IPS-11a (cell line): ENCODE data around the gene CPA3.

Experiments
- H3K4me3 ChIP-seq: one replicate; pipeline ENCODE4 v1.5.1; 2013; ENCODE audit warnings: low read depth, low read length, control low read depth

The CPA3 gene, protein sequence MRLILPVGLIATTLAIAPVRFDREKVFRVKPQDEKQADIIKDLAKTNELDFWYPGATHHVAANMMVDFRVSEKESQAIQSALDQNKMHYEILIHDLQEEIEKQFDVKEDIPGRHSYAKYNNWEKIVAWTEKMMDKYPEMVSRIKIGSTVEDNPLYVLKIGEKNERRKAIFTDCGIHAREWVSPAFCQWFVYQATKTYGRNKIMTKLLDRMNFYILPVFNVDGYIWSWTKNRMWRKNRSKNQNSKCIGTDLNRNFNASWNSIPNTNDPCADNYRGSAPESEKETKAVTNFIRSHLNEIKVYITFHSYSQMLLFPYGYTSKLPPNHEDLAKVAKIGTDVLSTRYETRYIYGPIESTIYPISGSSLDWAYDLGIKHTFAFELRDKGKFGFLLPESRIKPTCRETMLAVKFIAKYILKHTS

DNA sequence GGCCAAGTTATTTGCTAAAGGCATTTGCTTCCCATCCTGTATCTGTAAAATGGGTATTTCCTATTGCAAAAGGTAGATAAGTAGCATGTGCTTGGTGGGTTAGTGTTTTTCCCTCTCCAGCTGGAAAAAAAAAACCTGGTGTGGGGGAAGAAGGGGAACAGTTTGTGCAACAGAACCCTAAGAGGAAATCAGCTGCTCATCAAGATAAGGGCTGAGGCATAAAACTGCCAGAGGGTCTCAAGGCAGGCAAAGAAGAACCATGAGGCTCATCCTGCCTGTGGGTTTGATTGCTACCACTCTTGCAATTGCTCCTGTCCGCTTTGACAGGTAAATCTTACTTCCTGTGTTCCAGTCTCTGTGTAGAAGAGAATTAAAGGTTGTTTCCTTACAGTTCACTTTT, at the start of gene CPA3:
Gene CPA3, plus strand, starts transcription at position 248 of the 400 bp plus-strand sequence. Its CDS starts 12 bp downstream, at position 260.
- H3K4me3 ChIP-seq: no peak within 1 kb of the TSS

DNA sequence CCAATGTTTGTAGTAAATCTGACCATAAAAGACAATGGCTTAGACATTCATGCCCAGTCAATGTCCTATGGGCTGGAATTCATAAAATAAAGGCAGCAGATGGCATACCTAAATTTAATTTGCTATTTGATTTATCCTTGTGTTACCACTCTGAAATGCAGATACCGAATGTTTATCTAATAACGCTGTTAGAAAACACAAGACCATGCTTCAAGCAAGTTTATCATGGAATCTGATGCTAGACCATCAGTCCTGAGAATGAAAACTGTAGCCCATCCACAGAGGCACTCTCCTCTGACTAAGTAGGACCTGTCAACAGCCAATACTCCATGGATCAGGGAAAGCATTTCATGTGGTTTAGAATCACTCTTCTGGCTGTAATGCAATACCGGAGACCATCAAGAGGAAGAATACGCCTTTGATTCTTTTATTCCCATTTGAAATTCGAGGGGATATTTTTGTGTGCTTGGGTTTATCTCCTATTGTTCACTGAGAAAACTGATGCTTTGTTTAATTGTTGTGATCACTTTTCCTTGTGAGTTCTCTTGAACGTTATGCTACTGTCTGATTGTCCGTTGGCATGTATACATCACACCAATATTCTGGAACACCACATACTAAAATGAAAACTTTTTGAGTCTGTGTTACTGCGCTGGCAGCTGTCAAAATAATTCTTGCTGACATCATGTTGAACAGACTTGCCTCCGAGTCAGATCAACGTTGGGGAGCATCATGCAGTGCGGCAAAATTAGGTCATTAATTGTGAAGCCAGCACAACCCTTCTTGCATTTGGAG, 49.6 kb upstream of the CPA3 start:
- no peak overlapping the region for H3K4me3 ChIP-seq

DNA sequence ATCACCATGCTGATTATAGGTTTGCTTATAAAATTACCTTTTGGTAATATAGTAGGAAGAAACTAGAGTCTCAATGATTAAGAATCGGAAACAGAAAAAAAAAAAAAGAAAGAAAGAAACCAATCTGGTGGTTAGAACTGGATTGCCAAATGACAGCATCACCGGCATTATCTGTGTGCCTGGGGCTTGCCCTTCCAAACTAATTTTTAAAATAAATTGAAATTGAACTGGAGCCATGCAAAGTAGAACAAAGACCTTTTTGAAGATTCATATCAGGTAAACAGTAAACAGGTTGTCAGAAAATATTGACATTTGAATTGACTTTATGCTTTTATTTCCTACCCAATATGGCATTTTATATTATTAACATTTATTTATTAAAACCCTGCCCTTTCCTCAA, 48.7 kb upstream of the CPA3 start:
- no peak overlapping the region for H3K4me3 ChIP-seq

DNA sequence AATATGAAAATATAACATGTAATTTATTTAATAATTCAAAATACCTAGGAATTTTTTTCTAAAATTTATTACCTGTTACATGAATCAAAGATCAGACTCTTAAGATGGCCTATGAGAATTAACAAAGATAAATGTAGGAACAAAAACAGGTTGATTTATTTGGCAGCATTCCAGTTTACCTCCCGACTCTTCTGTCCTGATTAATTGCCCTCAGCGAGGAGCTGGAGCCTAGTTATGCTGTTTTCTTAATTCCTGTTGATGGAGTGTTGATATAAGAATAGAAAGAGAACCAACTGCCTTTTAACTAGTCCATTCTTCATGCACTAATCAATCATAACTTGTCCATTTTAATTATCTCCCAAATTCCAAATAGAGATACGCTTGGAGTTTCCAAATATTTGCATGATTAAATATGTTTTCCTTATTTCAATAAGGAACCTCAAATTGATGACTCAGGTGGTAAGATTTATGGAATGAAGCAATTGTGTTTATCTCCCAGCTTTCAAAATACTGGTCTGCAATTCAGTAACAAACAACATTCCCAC, 48.0 kb upstream of the CPA3 start:
- H3K4me3 ChIP-seq: no peak overlapping the region

DNA sequence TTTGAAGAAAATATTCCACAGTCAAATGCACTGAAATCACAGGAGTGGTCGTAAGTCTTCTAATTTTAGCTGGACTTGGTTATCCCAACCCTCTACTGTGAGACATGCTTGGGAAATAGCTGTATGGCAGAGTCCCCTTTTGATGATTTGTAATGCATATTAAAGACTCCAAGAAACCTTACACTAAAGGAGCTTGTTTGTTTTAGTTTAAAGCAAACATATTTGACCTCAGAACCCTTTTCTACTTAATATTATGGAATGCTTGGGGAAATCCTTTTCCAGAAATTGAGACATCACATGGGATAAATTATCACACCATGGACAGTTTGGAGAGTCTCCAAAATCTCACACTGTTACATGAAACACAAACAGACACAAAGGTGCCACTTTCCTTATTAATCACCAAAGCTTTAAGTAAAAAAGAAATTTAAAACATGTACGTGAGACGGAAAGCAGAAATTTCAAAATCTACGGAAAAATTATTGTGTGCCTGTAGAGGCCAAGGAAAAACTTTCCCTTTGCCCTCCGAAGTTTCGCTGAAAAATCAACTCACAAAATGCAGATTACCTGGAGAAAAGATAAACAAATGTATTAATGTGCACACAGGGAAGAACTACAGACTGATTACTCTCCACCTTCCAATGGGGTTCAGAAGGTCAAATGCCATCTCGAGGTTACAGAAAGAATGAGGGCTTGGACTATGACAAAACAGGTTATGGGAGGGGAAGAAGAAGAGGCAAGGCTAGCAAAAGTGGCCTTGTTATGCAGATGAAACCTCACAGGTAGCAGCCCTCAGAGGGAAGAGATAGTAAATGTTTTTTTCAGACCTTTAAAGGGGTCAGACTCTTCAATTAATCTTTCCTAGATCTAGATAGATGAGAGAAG, 44.5 kb upstream of the CPA3 start:
- no peak overlapping the region for H3K4me3 ChIP-seq

DNA sequence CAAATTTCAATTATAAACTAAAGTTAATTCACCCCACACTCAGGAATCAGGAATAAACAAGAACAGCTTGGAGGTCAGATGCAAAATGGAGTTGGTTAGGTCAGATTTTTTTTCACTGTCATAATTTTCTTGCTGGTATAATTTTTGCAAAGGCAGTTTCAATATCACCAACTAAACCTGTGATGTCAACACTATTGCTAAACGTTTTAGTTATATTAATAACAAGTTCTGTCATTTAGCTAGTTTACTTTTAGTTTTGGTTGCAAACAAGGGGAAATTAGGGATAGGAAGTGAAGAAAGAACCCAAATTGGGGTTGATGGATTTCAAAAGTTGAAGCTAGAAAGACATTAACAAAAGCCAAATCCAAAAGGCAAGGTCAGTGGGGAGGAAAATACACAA, 42.1 kb upstream of the CPA3 start:
- H3K4me3 ChIP-seq: no peak overlapping the region

DNA sequence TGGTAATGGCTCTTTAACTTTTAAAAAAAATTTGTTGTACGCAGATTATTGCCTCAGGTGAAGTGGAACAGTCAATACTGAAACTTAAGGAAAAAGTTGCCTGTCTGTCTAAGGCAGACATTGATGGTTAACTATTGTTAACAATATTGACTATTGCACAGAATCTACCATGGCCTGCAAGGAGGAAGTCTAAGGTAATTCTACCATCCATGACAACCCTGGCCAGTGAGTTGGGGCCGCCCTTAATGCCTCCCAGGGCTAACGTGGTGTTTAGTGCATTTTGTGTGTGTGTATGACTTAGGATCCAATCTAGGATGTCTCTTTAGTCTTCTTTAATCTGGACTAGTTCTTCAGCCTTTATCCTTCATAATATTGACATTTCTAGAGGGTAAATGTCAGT, 39.6 kb upstream of the CPA3 start:
- no peak overlapping the region for H3K4me3 ChIP-seq

DNA sequence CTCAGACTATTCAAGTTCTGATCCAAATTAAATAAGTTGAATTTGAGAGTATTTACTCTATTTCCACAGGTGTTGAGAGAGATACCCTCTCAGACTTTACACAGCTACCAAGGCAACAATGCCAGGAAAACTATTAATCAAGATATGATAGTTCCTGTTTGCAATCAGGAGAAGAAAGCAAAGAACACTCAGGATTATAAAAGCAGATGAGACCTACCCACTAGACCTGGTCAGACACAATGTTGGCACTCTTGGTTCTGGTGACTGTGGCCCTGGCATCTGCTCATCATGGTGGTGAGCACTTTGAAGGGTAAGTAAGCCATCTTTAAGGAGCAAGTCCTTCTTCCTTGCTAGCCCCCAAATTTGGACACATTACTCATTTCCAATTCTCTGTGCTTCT, 37.5 kb upstream of the CPA3 start, which contains the start of gene CPB1:
Gene CPB1, plus strand, starts transcription at position 227 of the 400 bp plus-strand sequence. Its CDS starts 13 bp downstream, at position 240.
- H3K4me3 ChIP-seq: no peak within 1 kb of the TSS

DNA sequence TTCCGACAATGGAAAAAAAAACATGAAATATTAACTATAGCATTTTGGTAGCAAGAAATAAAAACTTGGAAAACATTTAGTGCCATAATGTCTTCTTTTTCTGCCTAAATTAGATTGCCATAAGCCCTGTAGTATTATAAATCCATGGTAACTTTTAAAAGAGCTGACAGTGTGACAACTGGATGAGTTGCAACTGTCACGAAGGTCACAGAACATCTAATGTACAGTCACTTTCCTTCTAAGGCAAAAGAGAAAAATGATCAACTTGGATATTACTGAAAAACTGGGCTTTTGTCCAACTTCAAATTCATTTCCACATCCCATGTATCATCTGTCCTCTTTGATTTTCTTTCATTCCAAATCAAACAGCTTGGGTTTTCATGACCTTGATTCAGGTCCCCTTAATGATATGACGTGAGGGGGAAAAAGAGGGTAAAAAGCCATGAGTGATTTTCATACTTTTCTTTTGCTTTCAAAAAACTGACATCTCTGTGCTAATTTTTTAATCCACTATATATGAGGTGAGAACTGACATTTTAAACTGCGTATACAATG, 36.9 kb upstream of the CPA3 start:
- no peak overlapping the region for H3K4me3 ChIP-seq

DNA sequence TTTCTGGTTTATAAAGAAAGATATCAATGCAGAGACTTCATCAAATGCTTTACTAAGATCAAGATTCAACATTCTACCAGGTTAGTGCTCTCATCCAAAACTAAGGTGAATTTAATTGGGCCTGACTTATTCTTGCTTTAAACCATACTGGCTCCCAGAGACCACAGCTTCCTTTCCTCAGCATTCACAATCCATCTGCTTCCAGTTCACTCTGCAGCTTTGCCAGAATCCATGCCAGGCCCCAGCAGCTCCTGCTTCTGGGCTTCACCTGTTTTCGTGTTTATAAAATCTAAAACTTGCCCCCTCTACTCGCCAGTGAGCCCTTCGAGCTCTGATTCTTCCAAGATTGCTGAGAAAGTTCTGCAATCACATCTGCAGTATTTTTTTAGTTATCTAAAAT, 35.2 kb upstream of the CPA3 start:
- no peak overlapping the region for H3K4me3 ChIP-seq

DNA sequence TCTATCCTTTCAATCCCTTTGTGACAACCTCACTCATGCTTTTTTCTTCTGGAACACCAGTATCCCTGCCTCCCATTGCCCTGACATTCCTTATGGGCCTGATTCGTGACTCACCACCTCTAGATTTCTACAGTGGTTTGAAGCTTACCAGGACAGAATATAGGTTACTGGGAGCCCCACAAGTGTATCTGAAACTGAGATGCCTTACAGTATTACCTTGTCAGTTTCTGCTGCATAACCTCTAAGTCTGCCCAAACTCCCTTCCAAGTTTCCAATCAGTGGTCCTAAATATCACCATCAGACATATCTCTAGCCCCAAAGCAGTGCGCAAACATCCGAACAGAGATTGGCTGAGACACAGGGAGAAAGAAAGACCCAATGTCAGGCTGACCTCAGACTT, 31.9 kb upstream of the CPA3 start:
- no peak overlapping the region for H3K4me3 ChIP-seq

DNA sequence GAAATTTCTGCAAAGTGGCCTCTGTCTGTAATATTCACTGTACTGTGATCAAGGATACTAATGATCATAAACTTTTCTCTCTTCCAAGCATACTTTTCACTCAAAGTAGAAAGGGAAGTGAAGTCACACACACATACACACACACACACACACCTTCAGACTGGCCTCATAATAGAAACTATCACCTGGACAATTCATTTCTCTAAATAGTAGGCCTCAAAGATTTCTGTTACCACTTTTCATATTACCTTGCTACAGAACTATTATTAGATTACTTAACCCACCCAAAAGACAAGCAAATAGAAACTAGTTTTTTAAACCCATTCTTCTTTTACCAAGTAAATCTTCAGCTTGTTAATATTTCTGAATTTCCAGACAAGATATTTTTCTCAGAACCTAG, 25.3 kb upstream of the CPA3 start:
- no peak overlapping the region for H3K4me3 ChIP-seq

DNA sequence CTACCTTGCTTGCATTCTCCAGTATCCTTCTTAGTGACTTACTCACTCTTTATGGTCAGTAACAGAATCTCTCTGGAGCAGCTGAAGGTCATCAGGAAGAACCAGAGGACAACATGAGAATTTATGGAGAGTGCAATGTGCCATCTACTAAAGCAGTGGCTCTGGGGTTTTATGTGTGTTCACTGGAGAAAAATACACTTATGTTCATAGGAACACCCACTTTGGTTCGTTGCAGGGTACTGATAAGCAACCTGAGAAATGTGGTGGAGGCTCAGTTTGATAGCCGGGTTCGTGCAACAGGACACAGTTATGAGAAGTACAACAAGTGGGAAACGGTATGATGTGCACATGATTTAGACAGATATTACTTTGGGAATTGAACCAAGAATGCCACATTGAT, 24.6 kb upstream of the CPA3 start:
- H3K4me3 ChIP-seq: no peak overlapping the region

DNA sequence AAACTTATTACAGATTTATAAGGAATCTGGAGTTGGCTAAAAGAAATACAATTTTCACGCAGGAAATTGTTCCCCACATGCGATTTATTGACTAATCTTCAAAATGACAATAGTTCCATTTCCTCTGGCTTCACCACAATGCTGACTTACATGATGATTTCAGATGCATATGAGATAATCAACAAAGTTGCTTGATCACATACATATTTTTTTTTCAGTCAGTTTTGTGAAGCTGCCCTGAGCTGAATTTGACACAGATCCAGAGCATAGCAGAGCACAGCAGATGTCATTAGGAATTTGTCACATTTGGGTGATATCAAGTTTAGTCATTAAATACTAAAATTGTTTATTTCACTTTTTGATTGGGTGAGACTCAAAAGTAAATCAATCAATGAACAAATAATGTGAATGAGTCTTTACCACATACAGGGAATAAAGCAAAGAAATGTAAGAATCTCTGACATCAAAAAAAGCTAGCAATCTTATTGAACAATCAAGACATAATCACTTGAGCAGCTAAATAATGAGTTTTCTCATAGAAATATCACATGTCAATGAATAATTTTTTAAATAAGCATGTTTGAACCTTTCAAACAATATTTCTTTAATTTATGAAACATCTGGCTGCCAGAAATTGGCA, 19.2 kb upstream of the CPA3 start:
- H3K4me3 ChIP-seq: no peak overlapping the region

DNA sequence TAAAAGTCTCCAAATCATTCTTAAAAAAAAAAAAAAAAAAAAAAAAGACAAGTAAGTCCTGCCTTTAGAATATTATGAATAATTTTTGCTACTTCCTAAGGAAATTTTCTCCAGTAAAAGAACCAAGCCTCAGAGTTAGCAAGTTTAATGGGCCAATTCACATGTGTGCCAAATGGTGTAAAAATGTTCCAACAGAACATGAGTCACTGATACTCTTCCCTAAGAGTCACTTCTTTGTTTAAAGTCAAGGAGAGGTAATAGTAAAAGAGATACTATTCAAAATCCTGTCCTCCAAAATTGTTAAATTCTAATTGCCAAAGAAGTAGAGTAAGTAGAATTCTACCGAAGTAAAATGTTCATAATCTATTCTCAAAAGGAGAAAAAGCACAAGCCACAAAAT, 17.7 kb upstream of the CPA3 start:
- no peak overlapping the region for H3K4me3 ChIP-seq

DNA sequence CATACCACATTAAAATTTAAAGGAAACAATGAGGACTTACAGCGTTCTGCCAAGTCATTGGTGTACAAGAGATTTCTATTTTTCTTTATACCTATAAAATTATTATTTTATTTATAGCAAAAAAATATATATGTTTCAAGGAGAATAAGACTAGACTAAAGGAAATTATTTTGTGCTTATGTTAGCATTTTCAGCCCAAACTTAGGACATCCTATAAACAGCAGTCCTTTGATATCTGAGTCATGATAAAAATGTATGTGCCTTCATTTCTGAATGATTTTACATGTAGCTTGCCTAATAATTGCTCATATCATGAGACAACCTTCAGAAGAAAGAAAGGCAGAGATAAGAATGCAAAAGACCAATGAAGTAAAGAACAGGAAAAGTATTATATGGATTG, 16.7 kb upstream of the CPA3 start:
- no peak overlapping the region for H3K4me3 ChIP-seq

DNA sequence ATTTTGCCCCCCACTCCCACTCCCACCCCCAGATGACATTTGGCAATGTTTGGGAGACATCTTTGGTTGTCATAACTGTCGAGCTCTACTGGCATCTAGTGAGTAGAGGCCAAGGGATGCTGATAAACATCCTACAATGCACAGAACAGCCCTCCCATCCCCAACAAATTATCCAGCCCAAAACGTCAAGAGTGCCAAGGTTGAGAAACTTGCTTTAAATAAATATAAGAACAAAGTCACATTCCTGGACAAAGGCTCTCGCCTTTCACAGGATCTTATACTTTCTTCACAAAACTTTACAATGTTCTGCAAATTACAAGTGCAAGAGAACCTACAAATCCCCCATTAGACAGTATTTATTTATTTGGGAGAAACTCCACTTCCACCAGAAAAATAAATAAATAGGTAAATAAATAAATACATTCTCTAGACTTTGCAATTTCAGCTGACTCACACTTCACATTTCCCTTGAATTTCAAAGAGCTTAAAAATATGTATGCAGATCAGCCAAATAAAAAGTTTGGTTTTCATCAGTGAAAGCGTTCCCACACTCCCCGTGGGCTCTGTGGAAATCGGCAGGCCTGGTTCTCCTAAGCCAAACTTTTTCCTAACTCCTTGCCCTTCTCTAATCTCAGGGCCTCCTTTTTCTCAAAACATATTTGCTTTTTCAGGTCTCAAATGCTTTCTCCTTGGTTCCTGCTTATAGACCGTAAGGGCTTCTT, 12.7 kb upstream of the CPA3 start:
- no peak overlapping the region for H3K4me3 ChIP-seq

DNA sequence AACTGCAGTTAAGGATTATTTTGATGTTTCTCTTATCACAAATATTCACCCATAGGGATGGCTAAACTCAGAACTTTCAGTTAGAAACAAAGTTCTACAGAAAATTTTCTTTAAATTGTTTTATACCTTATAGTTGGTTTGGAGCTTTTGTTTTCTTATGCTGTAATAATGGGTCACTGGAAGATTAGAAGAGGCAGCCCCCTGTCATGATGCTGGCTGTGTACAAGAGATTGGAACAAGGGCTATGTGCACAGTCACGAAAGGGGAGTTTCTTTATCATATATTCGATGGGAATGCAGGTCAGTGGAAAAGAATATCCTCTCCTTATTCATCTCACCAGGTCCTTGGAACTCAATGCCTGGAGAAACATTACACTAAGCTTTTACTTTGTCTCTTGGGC, 12.0 kb upstream of the CPA3 start:
- H3K4me3 ChIP-seq: no peak overlapping the region

DNA sequence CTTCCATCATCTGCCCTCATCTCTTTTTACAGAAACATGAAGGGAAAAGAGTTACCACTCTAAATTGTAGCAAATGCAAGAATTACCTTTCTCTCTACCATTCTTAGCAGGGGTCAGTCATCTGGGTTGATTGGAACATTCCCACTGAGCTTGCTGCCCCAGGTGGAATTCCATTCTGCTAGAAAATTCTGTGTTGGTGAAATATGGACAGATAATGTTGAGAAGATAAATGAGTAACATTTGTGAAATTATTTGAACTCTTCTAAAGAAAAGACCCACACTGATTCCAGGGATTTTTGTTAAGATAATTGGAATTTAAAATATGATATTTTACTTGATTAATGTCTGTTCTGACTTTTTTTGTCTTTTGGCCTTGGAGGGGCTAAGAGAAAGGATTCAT, 11.0 kb upstream of the CPA3 start:
- H3K4me3 ChIP-seq: no peak overlapping the region
